HCT116 (cell line): ENCODE results near the gene DLST. TPM values are rescaled to one million over a fixed set of nuclear protein-coding genes. Genes with fewer than 3 reads are reported as not detected.

Source experiments
- ATAC-seq: fragments of 200-7000 bp; cut with Tn5 transposase; 2 replicates; pipeline ENCODE4 v1.9.1; 2020; ENCODE audit warnings: mild to moderate bottlenecking, moderate library complexity
- BruUV-seq: library from RNA; stranded (reverse); fragments of 400-500 nt; replicated peaks from 2 replicates; lab custom pipeline; 2021; lab: Mats Ljungman, UMichigan
- CTCF ChIA-PET: fragments of 300-600 bp; sonication (Branson Sonifier 250); formaldehyde crosslinking; loops from one replicate; lab custom pipeline; 2021; ENCODE audit warnings: antibody characterized with exemption; lab: Charles Lee
- POLR2A ChIA-PET: fragments of 300-600, 350-600 bp; sonication (Branson Sonifier 250); formaldehyde crosslinking; loops from one replicate; lab custom pipeline; 2021; ENCODE audit warnings: antibody characterized with exemption; lab: Charles Lee
- RAD21 ChIA-PET, 2 experiments: fragments of 300-600 bp; sonication (Branson Sonifier 250); formaldehyde crosslinking; loops; one replicate each; lab custom pipeline; 2023; ENCODE audit warnings: low total read pairs in 2 of 2; ENCODE audit not compliant: uncharacterized antibody in 2 of 2, unreplicated experiment in 2 of 2, low non-redundant PET in 1 of 2; lab: Charles Lee
- DNase-seq: peaks from one replicate; pipeline ENCODE4 v3.0.0-alpha.2; 2010; ENCODE audit warnings: low read depth, low spot score
- H2AFZ ChIP-seq: fragments of 200-600 bp; shearing (Covaris generic), sonication (generic); 2 replicates; pipeline ENCODE4 v1.6.1; 2017; ENCODE audit warnings: low read depth, mixed run types, mixed read lengths, antibody characterized with exemption, low read length; ENCODE audit not compliant: poor library complexity, severe bottlenecking
- H3K27ac ChIP-seq: 2 replicates; pipeline ENCODE4 v1.5.1; 2012; ENCODE audit warnings: low read depth, low read length
- H3K27me3 ChIP-seq: fragments of 200-600 bp; sonication (generic); 2 replicates; pipeline ENCODE4 v1.6.1; 2016; ENCODE audit warnings: mixed run types, low read length, mixed read lengths; ENCODE audit not compliant: insufficient read depth
- H3K36me3 ChIP-seq, 2 experiments: fragments of 200-500 bp in 1 of 2; fragments of 200-600 bp in 1 of 2; sonication (Bioruptor generic) in 1 of 2; sonication (generic) in 1 of 2; 2 replicates each; pipeline versions ENCODE4 v1.5.1 to v1.6.1; 2014 to 2016; ENCODE audit warnings: low read length in 2 of 2, inconsistent platforms in 1 of 2, mixed read lengths in 1 of 2, mixed run types in 1 of 2; ENCODE audit not compliant: insufficient read depth in 2 of 2, control insufficient read depth in 1 of 2
- H3K4me1 ChIP-seq, 2 experiments: fragments of 200-600 bp in 1 of 2; sonication (generic) in 1 of 2; 2 replicates each; pipeline versions ENCODE4 v1.5.1 to v1.6.1; 2012 to 2017; ENCODE audit warnings: low read length in 2 of 2, inconsistent platforms in 1 of 2, mild to moderate bottlenecking in 1 of 2, mixed read lengths in 1 of 2, mixed run types in 1 of 2, moderate library complexity in 1 of 2; ENCODE audit not compliant: insufficient read depth in 2 of 2, control insufficient read depth in 1 of 2
- H3K4me2 ChIP-seq: fragments of 200-600 bp; sonication (generic); 2 replicates; pipeline ENCODE4 v1.6.1; 2017; ENCODE audit warnings: mixed run types, low read length, mixed read lengths
- H3K4me3 ChIP-seq, 2 experiments: fragments of 200-600 bp in 1 of 2; sonication (generic) in 1 of 2; replicated peaks in 1 of 2; 2 replicates each; pipeline ENCODE4 v1.5.1; 2011 to 2016; ENCODE audit warnings: low read length in 2 of 2, control low read depth in 1 of 2, low read depth in 1 of 2, mild to moderate bottlenecking in 1 of 2, mixed read lengths in 1 of 2, mixed run types in 1 of 2
- H3K79me2 ChIP-seq: fragments of 200-600 bp; sonication (generic); 2 replicates; pipeline ENCODE4 v1.6.1; 2017; ENCODE audit warnings: mild to moderate bottlenecking, mixed run types, low read length, moderate library complexity, mixed read lengths; ENCODE audit not compliant: insufficient read depth
- H3K9ac ChIP-seq: fragments of 200-600 bp; sonication (generic); 2 replicates; pipeline ENCODE4 v1.6.1; 2016; ENCODE audit warnings: low read length, mixed read lengths
- H3K9me2 ChIP-seq: fragments of 200-600 bp; sonication (generic), shearing (Covaris generic); 2 replicates; pipeline ENCODE4 v1.6.1; 2017; ENCODE audit warnings: mixed run types, mild to moderate bottlenecking, moderate library complexity; ENCODE audit not compliant: insufficient read depth
- H3K9me3 ChIP-seq, 2 experiments: fragments of 200-500 bp in 1 of 2; fragments of 200-600 bp in 1 of 2; sonication (Bioruptor generic) in 1 of 2; sonication (generic) in 1 of 2; 2 replicates each; pipeline ENCODE4 v1.6.1; 2014 to 2017; ENCODE audit warnings: low read length in 2 of 2, mixed read lengths in 2 of 2, inconsistent platforms in 1 of 2, low read depth in 1 of 2, mild to moderate bottlenecking in 1 of 2, mixed run types in 1 of 2, moderate library complexity in 1 of 2; ENCODE audit not compliant: control insufficient read depth in 1 of 2, insufficient read depth in 1 of 2
- H4K20me1 ChIP-seq: fragments of 200-600 bp; sonication (generic), shearing (Covaris generic); 2 replicates; pipeline ENCODE4 v1.6.1; 2017; ENCODE audit warnings: mixed run types, mild to moderate bottlenecking, moderate library complexity; ENCODE audit not compliant: insufficient read depth
- EGR1 ChIP-seq: IDR thresholded peaks from 2 replicates; pipeline ENCODE4 v1.6.1; 2012; ENCODE audit warnings: low read depth
- ELF1 ChIP-seq: IDR thresholded peaks from 2 replicates; pipeline ENCODE4 v1.6.1; 2012; ENCODE audit warnings: low read depth, borderline replicate concordance
- EZH2 ChIP-seq: fragments of 200-600 bp; sonication (generic); IDR thresholded peaks from 2 replicates; pipeline ENCODE4 v1.6.1; 2017; ENCODE audit warnings: antibody characterized with exemption, mixed run types
- MAX ChIP-seq: IDR thresholded peaks from 2 replicates; pipeline ENCODE4 v1.6.1; 2012
- POLR2A ChIP-seq: IDR thresholded peaks from 2 replicates; pipeline ENCODE4 v1.7.0; 2011; ENCODE audit warnings: borderline replicate concordance; ENCODE audit not compliant: insufficient read depth, insufficient read length; ENCODE audit errors: extremely low read depth
- POLR2AphosphoS5 ChIP-seq: IDR thresholded peaks from 2 replicates; pipeline ENCODE4 v1.6.1; 2011; ENCODE audit warnings: mild to moderate bottlenecking, low read depth, low read length, moderate library complexity
- SIN3A ChIP-seq: IDR thresholded peaks from 2 replicates; pipeline ENCODE4 v1.6.1; 2012; ENCODE audit warnings: low read depth
- SP1 ChIP-seq: IDR thresholded peaks from 2 replicates; pipeline ENCODE4 v1.6.1; 2012; ENCODE audit warnings: low read depth
- SRF ChIP-seq: IDR thresholded peaks from 2 replicates; pipeline ENCODE4 v1.6.1; 2012; ENCODE audit warnings: low read depth
- ZBTB33 ChIP-seq: IDR thresholded peaks from 2 replicates; pipeline ENCODE4 v1.6.1; 2011; ENCODE audit warnings: mild to moderate bottlenecking, low read length, moderate library complexity; ENCODE audit not compliant: insufficient replicate concordance; ENCODE audit errors: extremely low read depth
- ZFX ChIP-seq: fragments of 450-650 bp; IDR thresholded peaks from 2 replicates; pipeline ENCODE4 v1.6.1; 2017
- ZNF274 ChIP-seq: fragments of 200-500 bp; sonication (Bioruptor generic); IDR thresholded peaks from 2 replicates; pipeline ENCODE4 v1.6.1; 2014; ENCODE audit warnings: mild to moderate bottlenecking, low read depth, low read length, inconsistent platforms
- intact Hi-C: fragments of 100-400 bp; cut with micrococcal nuclease; formaldehyde crosslinking; loops from 2 replicates; pipeline ENCODE4 v1.10.0; 2022
- total RNA-seq: library from RNA; stranded (reverse); gene quantifications from one replicate; pipeline ENCODE4 v1.2.1, GENCODE V29; 2021; ENCODE audit not compliant: unreplicated experiment

The DLST gene
- total RNA-seq, 1 experiment from 2014 or later: 101 TPM

- BruUV-seq: no TSS peak
- POLR2A ChIA-PET: no interaction called here
These were observed 14.9 kb upstream of the DLST start for GRCh38 chr14:74866708-74867389.

GRCh38 chr14:74867673-74868072 lies 14.0 kb upstream of the DLST start:
- Histone ChIP-seq H2AFZ (no peak overlapping the region), H3K79me2 (no peaks in the 10 kb centered on the region), H3K9ac (no peak overlapping the region), H3K4me3 (no peak overlapping the region), H3K4me2 (no peak overlapping the region), H4K20me1 (no peaks in the 10 kb centered on the region), H3K27ac (no peak overlapping the region), H3K9me2 (no peaks in the 10 kb centered on the region), H3K4me1 (no peaks in the 10 kb centered on the region), H3K9me3 (no peaks in the 10 kb centered on the region), H3K27me3 (0 out of 2 replicates have a peak, but pooled peaks cover 3% of the 10 kb centered on the region), H3K36me3 (no peaks in the 10 kb centered on the region)
- RAD21 ChIA-PET: no interaction called here
- ATAC-seq (no peak), DNase-seq (no peak)
- POLR2A ChIA-PET: no interaction called here
- BruUV-seq: no TSS peak
- CTCF ChIA-PET: interaction anchor here (1.1 to 1.6 kb wide), 2 partner anchors 11 to 221 kb away, joined by 3 to 4 read pairs; no protein-coding TSS in a partner anchor
- no peak for TF ChIP-seq EZH2
- no peak for TF ChIP-seq POLR2A
- TF ChIP-seq ZNF274: no peak
- TF ChIP-seq ZBTB33: no peak
- no peak for TF ChIP-seq SP1
- TF ChIP-seq EGR1: no peak
- no peak for TF ChIP-seq ZFX
- no peak for TF ChIP-seq SRF
- no peak for TF ChIP-seq SIN3A
- intact Hi-C loops: no loop called here

More at GRCh38 chr14:74866708-74867389, 14.9 kb upstream of the DLST start:
- Histone ChIP-seq H4K20me1 (no peaks in the 10 kb centered on the region), H3K9me2 (no peaks in the 10 kb centered on the region), H3K9ac (no peak overlapping the region), H3K4me1 (no peaks in the 10 kb centered on the region), H3K79me2 (no peaks in the 10 kb centered on the region), H2AFZ (no peak overlapping the region), H3K27me3 (0 out of 2 replicates have a peak, but pooled peaks cover 3% of the 10 kb centered on the region), H3K4me2 (no peak overlapping the region), H3K36me3 (no peaks in the 10 kb centered on the region), H3K9me3 (no peaks in the 10 kb centered on the region), H3K4me3 (no peak overlapping the region), H3K27ac (no peak overlapping the region)
- ATAC-seq (no peak), DNase-seq (no peak)
- intact Hi-C loops: no loop called here
- ChIA-PET CTCF (interaction anchor here (1.1 to 1.6 kb wide), 2 partner anchors 11 to 39 kb away, joined by 3 to 4 read pairs; no protein-coding TSS in a partner anchor), RAD21 (no interaction called here)
- no peak for TF ChIP-seq MAX
- TF ChIP-seq POLR2A: no peak
- no peak for TF ChIP-seq POLR2AphosphoS5
- no peak for TF ChIP-seq SP1
- no peak for TF ChIP-seq ELF1
